Prostate gland (tissue), 2 donors: Measurements from ENCODE around the gene TRUB1. TPM values are rescaled to one million over a fixed set of nuclear protein-coding genes. Genes with fewer than 3 reads are reported as not detected.

ENCODE experiments used
- DNase-seq: peaks from one replicate; pipeline ENCODE4 v3.0.0-alpha.2; 2019; ENCODE audit warnings: low spot score
- H3K27ac ChIP-seq, 2 donors: fragments of 200-600 bp; sonication (generic); 2 replicates each; pipeline ENCODE4 v1.5.1; 2017 to 2019
- H3K27me3 ChIP-seq: fragments of 200-600 bp; sonication (generic); replicated peaks from 2 replicates; pipeline ENCODE4 v1.5.1; 2019; ENCODE audit not compliant: insufficient read depth
- H3K36me3 ChIP-seq, 2 donors: fragments of 200-600 bp; sonication (generic); 1 replicate in 1 of 2; 2 replicates in 1 of 2; pipeline versions ENCODE4 v1.5.1 to v1.8.1; 2017 to 2019
- H3K4me1 ChIP-seq: fragments of 200-600 bp; sonication (generic); replicated peaks from 2 replicates; pipeline ENCODE4 v1.5.1; 2019
- H3K4me3 ChIP-seq, 2 donors: fragments of 200-600 bp; sonication (generic); 2 replicates each; pipeline ENCODE4 v1.5.1; 2017 to 2019
- H3K9me3 ChIP-seq: fragments of 200-600 bp; sonication (generic); 2 replicates; pipeline ENCODE4 v1.5.1; 2017
- POLR2A ChIP-seq: fragments of 450-650 bp; IDR thresholded peaks from one replicate; pipeline ENCODE4 v1.6.1; 2016; ENCODE audit warnings: antibody characterized with exemption, mild to moderate bottlenecking
- POLR2AphosphoS5 ChIP-seq: sonication (generic); formaldehyde crosslinking; IDR thresholded peaks from one replicate; pipeline ENCODE4 v1.6.1; 2017; ENCODE audit warnings: antibody characterized with exemption
- WGBS: methylation state at CpG from one replicate; pipeline ENCODE4 v1.1.5; 2018; 5-methylcytosine and 5-hydroxymethylcytosine counted together
- intact Hi-C: fragments of 100-400 bp; cut with DNase I; formaldehyde crosslinking; loops from one replicate; pipeline ENCODE4 v1.14.2; 2022
- small RNA-seq, 2 donors: library from RNA; depleted of rRNA; stranded (forward); fragments of <200 nt; gene quantifications; one replicate each; pipeline ENCODE3, GENCODE V24; 2016
- total RNA-seq, 2 donors: library from RNA; depleted of rRNA; stranded (reverse); fragments of >200 nt; gene quantifications; one replicate each; pipeline ENCODE4 v1.1.0, GENCODE V29; 2016
- TF ChIP-seq, protein P1 (sequence below), 4 experiments: fragments of 200-600 bp in 2 of 4; fragments of 450-650 bp in 2 of 4; sonication (generic) in 2 of 4; IDR thresholded peaks; 1 replicate in 3 of 4; 2 replicates in 1 of 4; pipeline ENCODE4 v1.5.1; 2016 to 2019; ENCODE audit warnings: antibody characterized with exemption in 4 of 4, mild to moderate bottlenecking in 2 of 4, moderate library complexity in 2 of 4

The TRUB1 gene
- total RNA-seq, 2 donors from 2014 or later: 24.7 to 29.1 TPM

DNA sequence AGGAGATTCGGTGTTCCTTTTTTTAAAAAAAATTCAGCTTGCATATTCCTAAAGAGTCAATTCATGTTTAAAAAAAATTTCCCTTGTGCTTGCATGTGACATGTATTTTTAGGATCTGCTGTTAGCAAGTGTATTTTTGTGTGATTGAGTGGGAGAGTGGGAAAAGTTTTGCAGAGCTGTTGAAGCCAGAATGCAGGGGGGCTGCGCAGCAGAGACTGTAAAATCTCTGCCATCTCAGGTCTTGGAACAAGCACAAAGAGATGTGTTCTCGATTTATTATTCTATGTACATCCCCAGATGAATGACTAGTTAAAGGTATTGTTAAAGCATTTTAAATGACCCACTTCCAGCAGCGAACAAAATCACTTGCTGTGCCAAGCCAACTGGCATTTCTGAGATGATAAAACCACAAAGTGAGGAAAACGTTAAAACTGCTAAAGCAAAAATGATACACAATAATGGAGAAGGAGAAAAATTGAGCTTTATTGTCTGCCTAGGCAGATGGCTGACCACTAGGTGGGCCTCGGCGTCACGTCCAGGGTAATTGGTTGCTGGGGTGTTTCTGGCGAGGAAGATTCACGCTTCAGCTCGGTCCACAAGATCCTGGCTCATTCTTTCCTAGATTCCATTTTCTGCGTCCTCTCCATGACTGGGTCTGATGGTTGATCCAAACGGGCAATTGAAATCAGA lies 88.2 kb downstream of the TRUB1 start:
- 48% methylated on average over 13 of the region's 13 CpGs for WGBS
- Histone ChIP-seq H3K4me3 (no peak overlapping the region), H3K9me3 (no peaks in the 10 kb centered on the region), H3K27ac (no peak overlapping the region), H3K4me1 (no peaks in the 10 kb centered on the region), H3K36me3 (no peaks in the 10 kb centered on the region), H3K27me3 (no peaks in the 10 kb centered on the region)
- intact Hi-C loops: no loop called here
- TF ChIP-seq POLR2A (no peak), POLR2AphosphoS5 (no peak)
- TF ChIP-seq, protein P1, sequence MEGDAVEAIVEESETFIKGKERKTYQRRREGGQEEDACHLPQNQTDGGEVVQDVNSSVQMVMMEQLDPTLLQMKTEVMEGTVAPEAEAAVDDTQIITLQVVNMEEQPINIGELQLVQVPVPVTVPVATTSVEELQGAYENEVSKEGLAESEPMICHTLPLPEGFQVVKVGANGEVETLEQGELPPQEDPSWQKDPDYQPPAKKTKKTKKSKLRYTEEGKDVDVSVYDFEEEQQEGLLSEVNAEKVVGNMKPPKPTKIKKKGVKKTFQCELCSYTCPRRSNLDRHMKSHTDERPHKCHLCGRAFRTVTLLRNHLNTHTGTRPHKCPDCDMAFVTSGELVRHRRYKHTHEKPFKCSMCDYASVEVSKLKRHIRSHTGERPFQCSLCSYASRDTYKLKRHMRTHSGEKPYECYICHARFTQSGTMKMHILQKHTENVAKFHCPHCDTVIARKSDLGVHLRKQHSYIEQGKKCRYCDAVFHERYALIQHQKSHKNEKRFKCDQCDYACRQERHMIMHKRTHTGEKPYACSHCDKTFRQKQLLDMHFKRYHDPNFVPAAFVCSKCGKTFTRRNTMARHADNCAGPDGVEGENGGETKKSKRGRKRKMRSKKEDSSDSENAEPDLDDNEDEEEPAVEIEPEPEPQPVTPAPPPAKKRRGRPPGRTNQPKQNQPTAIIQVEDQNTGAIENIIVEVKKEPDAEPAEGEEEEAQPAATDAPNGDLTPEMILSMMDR (IDR thresholded peaks at IDR 0.05): no peak
- no peak for DNase-seq

DNA sequence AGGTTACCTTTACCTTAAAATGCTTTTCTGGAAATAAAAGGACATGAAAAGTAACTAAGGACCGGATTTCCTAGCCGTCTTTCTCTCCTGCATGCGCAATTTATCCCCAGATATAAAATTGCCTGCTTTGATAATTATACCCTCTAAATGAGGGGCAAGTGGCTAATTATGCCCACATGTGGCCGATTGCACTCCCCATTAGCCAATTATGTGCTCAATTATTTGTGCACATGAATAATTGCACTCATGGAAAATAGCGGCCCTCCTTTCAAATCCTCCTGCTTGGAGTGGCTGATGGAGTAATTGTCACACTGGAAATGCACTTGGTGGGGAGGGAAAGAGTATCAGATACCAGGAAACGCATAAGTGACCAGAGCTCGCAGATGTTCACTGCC lies 88.7 kb downstream of the TRUB1 start:
- H3K27ac ChIP-seq: no peak overlapping the region
- H3K4me1 ChIP-seq: no peaks in the 10 kb centered on the region
- no peaks in the 10 kb centered on the region for H3K36me3 ChIP-seq
- H3K9me3 ChIP-seq: no peaks in the 10 kb centered on the region
- no peaks in the 10 kb centered on the region for H3K27me3 ChIP-seq
- intact Hi-C loops: no loop called here
- no peak for DNase-seq
- WGBS: 88% methylated on average over 7 of the region's 7 CpGs
- H3K4me3 ChIP-seq: no peak overlapping the region
- TF ChIP-seq, protein P1 (IDR thresholded peaks at IDR 0.05): no peak
- TF ChIP-seq POLR2A (no peak), POLR2AphosphoS5 (no peak)

Small RNA genes lying within 50 kb of the gene (small RNA-seq; reads per million reads assigned to genes)
- gene RNU6-1121P: 0 reads per million in 2 donors

Other genes starting within 250 kb of the TRUB1 start
- 10 to 100 TPM; 22.1 to 41.0 TPM for gene FHIP2A, start 116.4 kb upstream of the TRUB1 start, total RNA-seq
- gene ATRNL1, start 155.2 kb downstream of the TRUB1 start, total RNA-seq: 10 to 100 TPM in 1 of 2 donors, 1 to 10 TPM in 1; 5.1 to 22.9 TPM